H9 (cell line): ENCODE measurements around the gene ZFP69. TPM values are rescaled to one million over a fixed set of nuclear protein-coding genes. Genes with fewer than 3 reads are reported as not detected.

Source experiments
- DNase-seq: peaks from one replicate; pipeline ENCODE4 v3.0.0-alpha.2; 2017
- H2AFZ ChIP-seq: one replicate; pipeline ENCODE4 v1.6.1; 2013; ENCODE audit warnings: mild to moderate bottlenecking, low read length, control low read depth, moderate library complexity
- H2AK5ac ChIP-seq: 2 replicates; pipeline ENCODE4 v1.6.1; 2013; ENCODE audit warnings: low read length, control low read depth, mixed read lengths; ENCODE audit not compliant: insufficient read length
- H2BK120ac ChIP-seq: one replicate; pipeline ENCODE4 v1.6.1; 2013; ENCODE audit warnings: low read depth, mild to moderate bottlenecking, low read length, control low read depth, inconsistent platforms; ENCODE audit not compliant: poor library complexity, severe bottlenecking
- H2BK12ac ChIP-seq: 2 replicates; pipeline ENCODE4 v1.6.1; 2013; ENCODE audit warnings: low read length, control low read depth, mixed read lengths, low read depth; ENCODE audit not compliant: insufficient read length
- H2BK15ac ChIP-seq: 2 replicates; pipeline ENCODE4 v1.6.1; 2013; ENCODE audit warnings: low read depth, low read length, control low read depth
- H2BK20ac ChIP-seq: one replicate; pipeline ENCODE4 v1.6.1; 2013; ENCODE audit warnings: low read depth, mild to moderate bottlenecking, low read length, control low read depth, inconsistent platforms; ENCODE audit not compliant: poor library complexity, severe bottlenecking
- H2BK5ac ChIP-seq: 2 replicates; pipeline ENCODE4 v1.6.1; 2013; ENCODE audit warnings: low read length, control low read depth, mixed read lengths; ENCODE audit not compliant: insufficient read length
- H3K14ac ChIP-seq: 2 replicates; pipeline ENCODE4 v1.6.1; 2013; ENCODE audit warnings: low read length, control low read depth; ENCODE audit not compliant: insufficient read depth
- H3K18ac ChIP-seq: 2 replicates; pipeline ENCODE4 v1.6.1; 2013; ENCODE audit warnings: low read depth, mild to moderate bottlenecking, mixed read lengths, low read length, control low read depth; ENCODE audit not compliant: insufficient read length
- H3K23ac ChIP-seq: 2 replicates; pipeline ENCODE4 v1.6.1; 2013; ENCODE audit warnings: low read length, control low read depth, mixed read lengths, low read depth; ENCODE audit not compliant: insufficient read length
- H3K23me2 ChIP-seq: 2 replicates; pipeline ENCODE4 v1.6.1; 2013; ENCODE audit warnings: low read depth, mild to moderate bottlenecking, mixed read lengths, low read length, control low read depth; ENCODE audit not compliant: insufficient read length, poor library complexity, severe bottlenecking
- H3K27ac ChIP-seq: 2 replicates; pipeline ENCODE4 v1.5.1; 2013; ENCODE audit warnings: low read length, control low read depth, mixed read lengths, low read depth; ENCODE audit not compliant: insufficient read length
- H3K27me3 ChIP-seq: 2 replicates; pipeline ENCODE4 v1.6.1; 2013; ENCODE audit warnings: low read length, control low read depth, inconsistent platforms; ENCODE audit not compliant: insufficient read depth
- H3K4ac ChIP-seq: 2 replicates; pipeline ENCODE4 v1.6.1; 2013; ENCODE audit warnings: low read depth, mild to moderate bottlenecking, control low read depth, inconsistent platforms, low read length, moderate library complexity
- H3K4me1 ChIP-seq: 2 replicates; pipeline ENCODE4 v1.6.1; 2013; ENCODE audit warnings: low read length, control low read depth, inconsistent platforms; ENCODE audit not compliant: insufficient read depth
- H3K4me2 ChIP-seq: 2 replicates; pipeline ENCODE4 v1.6.1; 2013; ENCODE audit warnings: low read length, control low read depth, mixed read lengths; ENCODE audit not compliant: insufficient read length, insufficient read depth
- H3K56ac ChIP-seq: 2 replicates; pipeline ENCODE4 v1.6.1; 2013; ENCODE audit warnings: low read depth, mild to moderate bottlenecking, mixed read lengths, low read length, control low read depth; ENCODE audit not compliant: insufficient read length
- H3K79me1 ChIP-seq: 2 replicates; pipeline ENCODE4 v1.6.1; 2013; ENCODE audit warnings: low read depth, mild to moderate bottlenecking, moderate library complexity, low read length, control low read depth, inconsistent platforms; ENCODE audit not compliant: insufficient read depth, poor library complexity, severe bottlenecking
- H3K79me2 ChIP-seq: 2 replicates; pipeline ENCODE4 v1.6.1; 2013; ENCODE audit warnings: low read length, control low read depth, inconsistent platforms; ENCODE audit not compliant: insufficient read depth
- H3K9ac ChIP-seq: 2 replicates; pipeline ENCODE4 v1.6.1; 2013; ENCODE audit warnings: low read length, control low read depth, mixed read lengths; ENCODE audit not compliant: insufficient read length; ENCODE audit errors: extremely low read depth
- H3K9me3 ChIP-seq: one replicate; pipeline ENCODE4 v1.6.1; 2013; ENCODE audit warnings: low read depth, low read length, inconsistent platforms; ENCODE audit not compliant: control insufficient read depth
- H3T11ph ChIP-seq: one replicate; pipeline ENCODE4 v1.6.1; 2013; ENCODE audit warnings: mild to moderate bottlenecking, low read length, control low read depth, inconsistent platforms
- H4K20me1 ChIP-seq: one replicate; pipeline ENCODE4 v1.6.1; 2013; ENCODE audit not compliant: control insufficient read depth, insufficient read length, insufficient read depth
- H4K5ac ChIP-seq: 2 replicates; pipeline ENCODE4 v1.6.1; 2013; ENCODE audit warnings: low read depth, mild to moderate bottlenecking, mixed read lengths, low read length, control low read depth; ENCODE audit not compliant: insufficient read length
- H4K8ac ChIP-seq: replicated peaks from 2 replicates; pipeline ENCODE4 v1.6.1; 2013; ENCODE audit warnings: low read length, control low read depth, mixed read lengths, low read depth; ENCODE audit not compliant: insufficient read length
- H4K91ac ChIP-seq: 2 replicates; pipeline ENCODE4 v1.6.1; 2013; ENCODE audit warnings: low read depth, mild to moderate bottlenecking, moderate library complexity, mixed read lengths, low read length, control low read depth; ENCODE audit not compliant: insufficient read length
- H3K27ac Mint-ChIP-seq, 3 experiments: 2 replicates in 2 of 3; 3 replicates in 1 of 3; pipeline ENCODE4 v1.8.0; 2020 to 2021; ENCODE audit warnings: mixed read lengths in 3 of 3, mild to moderate bottlenecking in 1 of 3, moderate library complexity in 1 of 3
- H3K27me3 Mint-ChIP-seq: 2 replicates; pipeline ENCODE4 v1.8.0; 2021; ENCODE audit warnings: low read depth, mild to moderate bottlenecking, moderate library complexity, mixed read lengths
- H3K36me3 Mint-ChIP-seq, 3 experiments: 2 replicates in 2 of 3; 3 replicates in 1 of 3; pipeline ENCODE4 v1.8.0; 2020 to 2021; ENCODE audit warnings: low read depth in 3 of 3, mixed read lengths in 3 of 3; ENCODE audit not compliant: insufficient read depth in 1 of 3
- H3K4me1 Mint-ChIP-seq, 2 experiments: 2 replicates each; pipeline ENCODE4 v1.8.0; 2020; ENCODE audit warnings: mixed read lengths in 2 of 2
- H3K4me3 Mint-ChIP-seq, 2 experiments: 2 replicates in 1 of 2; 3 replicates in 1 of 2; pipeline ENCODE4 v1.8.0; 2020 to 2021; ENCODE audit warnings: mild to moderate bottlenecking in 2 of 2, mixed read lengths in 2 of 2, moderate library complexity in 1 of 2
- H3K9me3 Mint-ChIP-seq, 2 experiments: 2 replicates in 1 of 2; 3 replicates in 1 of 2; pipeline ENCODE4 v1.8.0; 2020; ENCODE audit warnings: mild to moderate bottlenecking in 2 of 2, mixed read lengths in 2 of 2, moderate library complexity in 1 of 2
- WGBS: extraction: QIAGEN DNeasy Blood & Tissue Kit; methylation state at CpG from one replicate; pipeline ENCODE4 v1.1.7; 2013; ENCODE audit warnings: missing lambda C conversion rate, low lambda C conversion rate, mixed read lengths; ENCODE audit not compliant: insufficient read length; ENCODE audit errors: extremely low coverage; 5-methylcytosine and 5-hydroxymethylcytosine counted together
- total RNA-seq: library from RNA; stranded (reverse); gene quantifications from 2 replicates; pipeline ENCODE4 v1.2.1, GENCODE V29; 2021
- TF ChIP-seq, protein P1 (sequence below): fragments of 200-600 bp; sonication (generic); conservative IDR thresholded peaks from 3 replicates; pipeline ENCODE4 v1.8.0; 2021; ENCODE audit warnings: antibody characterized with exemption, mild to moderate bottlenecking

The ZFP69 gene
- total RNA-seq, 1 experiment from 2014 or later: 6.8 TPM

- Histone ChIP-seq H3K27ac (no peak overlapping the region), H2BK12ac (no peak overlapping the region), H3K79me1 (no peaks in the 10 kb centered on the region), H3T11ph (no peak overlapping the region), H4K91ac (no peak overlapping the region), H3K9ac (no peak overlapping the region), H3K27me3 (no peaks in the 10 kb centered on the region), H3K4ac (no peak overlapping the region), H4K5ac (no peak overlapping the region), H3K18ac (no peak overlapping the region), H4K8ac (no peak overlapping the region), H3K4me2 (no peak overlapping the region), H3K23me2 (no peaks in the 10 kb centered on the region), H2BK120ac (no peak overlapping the region), H3K9me3 (no peaks in the 10 kb centered on the region), H2BK20ac (no peak overlapping the region), H3K56ac (no peak overlapping the region), H2BK15ac (no peak overlapping the region), H3K14ac (no peak overlapping the region), H3K79me2 (no peaks in the 10 kb centered on the region), H3K4me1 (no peaks in the 10 kb centered on the region), H3K23ac (no peak overlapping the region), H4K20me1 (no peaks in the 10 kb centered on the region), H2AFZ (no peak overlapping the region), H2BK5ac (no peak overlapping the region), H2AK5ac (no peak overlapping the region)
- no peak for DNase-seq
- H3K27me3 Mint-ChIP-seq: no peaks in the 10 kb centered on the region
- H3K27ac Mint-ChIP-seq: no peak overlapping the region
- no CpG with 5 or more reads among the region's 7 CpGs for WGBS
- no peak overlapping the region for H3K4me3 Mint-ChIP-seq
- no peaks in the 10 kb centered on the region for H3K4me1 Mint-ChIP-seq
- H3K9me3 Mint-ChIP-seq: peaks cover 2 to 4% of the 10 kb centered on the region in 2 experiments; a peak in 2 of 5 replicates
- H3K36me3 Mint-ChIP-seq: peaks cover 38 to 48% (median 44%) of the 10 kb centered on the region in 3 experiments; a peak in 6 of 7 replicates
- TF ChIP-seq, protein P1, sequence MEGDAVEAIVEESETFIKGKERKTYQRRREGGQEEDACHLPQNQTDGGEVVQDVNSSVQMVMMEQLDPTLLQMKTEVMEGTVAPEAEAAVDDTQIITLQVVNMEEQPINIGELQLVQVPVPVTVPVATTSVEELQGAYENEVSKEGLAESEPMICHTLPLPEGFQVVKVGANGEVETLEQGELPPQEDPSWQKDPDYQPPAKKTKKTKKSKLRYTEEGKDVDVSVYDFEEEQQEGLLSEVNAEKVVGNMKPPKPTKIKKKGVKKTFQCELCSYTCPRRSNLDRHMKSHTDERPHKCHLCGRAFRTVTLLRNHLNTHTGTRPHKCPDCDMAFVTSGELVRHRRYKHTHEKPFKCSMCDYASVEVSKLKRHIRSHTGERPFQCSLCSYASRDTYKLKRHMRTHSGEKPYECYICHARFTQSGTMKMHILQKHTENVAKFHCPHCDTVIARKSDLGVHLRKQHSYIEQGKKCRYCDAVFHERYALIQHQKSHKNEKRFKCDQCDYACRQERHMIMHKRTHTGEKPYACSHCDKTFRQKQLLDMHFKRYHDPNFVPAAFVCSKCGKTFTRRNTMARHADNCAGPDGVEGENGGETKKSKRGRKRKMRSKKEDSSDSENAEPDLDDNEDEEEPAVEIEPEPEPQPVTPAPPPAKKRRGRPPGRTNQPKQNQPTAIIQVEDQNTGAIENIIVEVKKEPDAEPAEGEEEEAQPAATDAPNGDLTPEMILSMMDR: no peak
Measured at GRCh38 chr1:40539338-40539737, 62.2 kb downstream of the ZFP69 start.

Other genes with a start within 250 kb of the ZFP69 start
- gene TMCO2, start 229.4 kb upstream of the ZFP69 start, total RNA-seq: not detected in 2 replicates
- gene ZMPSTE24, start 219.1 kb upstream of the ZFP69 start, total RNA-seq: 47.6 and 47.7 TPM in 2 replicates
- 4.5 TPM in 2 replicates for gene COL9A2, start 160.0 kb upstream of the ZFP69 start, total RNA-seq
- 8.2 and 8.7 TPM in 2 replicates for gene SMAP2, start 103.6 kb upstream of the ZFP69 start, total RNA-seq
- gene ZFP69B, start 26.8 kb upstream of the ZFP69 start, total RNA-seq: 16.2 and 17.5 TPM in 2 replicates
- 13.4 and 14.2 TPM in 2 replicates for gene EXO5, start 31.5 kb downstream of the ZFP69 start, total RNA-seq
- gene ZNF684, start 54.3 kb downstream of the ZFP69 start, total RNA-seq: 5.7 and 6.5 TPM in 2 replicates
- 13.7 and 14.2 TPM in 2 replicates for gene RIMS3, start 188.4 kb downstream of the ZFP69 start, total RNA-seq
- 54.1 and 54.7 TPM in 2 replicates for gene NFYC, start 214.4 kb downstream of the ZFP69 start, total RNA-seq